HG03159 (cell line): Measurements from ENCODE around the gene PTPA.
"Not testable (repeated sequence)": the region's sequence is repeated elsewhere in the genome, so short reads cannot be mapped to it uniquely, and the experiment has no call there.

Source experiments
- ATAC-seq: cut with Tn5 transposase; IDR thresholded peaks from one replicate; pipeline ENCODE4 v1.9.1; 2021; ENCODE audit warnings: mild to moderate bottlenecking, moderate library complexity; ENCODE audit not compliant: unreplicated experiment

The PTPA gene

GRCh38 chr9:129150672-129151211, 39.5 kb downstream of the PTPA start:
- ATAC-seq, result no peak

- ATAC-seq, result no peak
These were observed 40.3 kb downstream of the PTPA start for GRCh38 chr9:129151469-129151868.

GRCh38 chr9:129154866-129155477, 43.8 kb downstream of the PTPA start:
- ATAC-seq, result no peak

GRCh38 chr9:129156163-129156562, 44.9 kb downstream of the PTPA start:
- no peak for ATAC-seq

GRCh38 chr9:129160712-129161533, 49.7 kb downstream of the PTPA start:
- no peak for ATAC-seq

- no peak for ATAC-seq
These were observed 50.3 kb downstream of the PTPA start for GRCh38 chr9:129161534-129161837.

- ATAC-seq, result no peak
These were observed 51.4 kb downstream of the PTPA start for GRCh38 chr9:129162497-129163197.

- ATAC-seq, result not testable (repeated sequence)
These were observed 52.0 kb downstream of the PTPA start for GRCh38 chr9:129163198-129163670.

GRCh38 chr9:129163753-129164152, 52.5 kb downstream of the PTPA start:
- no peak for ATAC-seq

GRCh38 chr9:129164246-129164930, 53.2 kb downstream of the PTPA start:
- no peak for ATAC-seq

GRCh38 chr9:129165198-129165597, 54.0 kb downstream of the PTPA start:
- no peak for ATAC-seq

- ATAC-seq, result no peak
These were observed 55.7 kb downstream of the PTPA start for GRCh38 chr9:129166623-129167557.

GRCh38 chr9:129170229-129170628, 59.0 kb downstream of the PTPA start:
- no peak for ATAC-seq

GRCh38 chr9:129171993-129172751, 61.0 kb downstream of the PTPA start:
- no peak for ATAC-seq

GRCh38 chr9:129172816-129173215, 61.6 kb downstream of the PTPA start:
- no peak for ATAC-seq

- ATAC-seq, result no peak
These were observed 62.3 kb downstream of the PTPA start for GRCh38 chr9:129173296-129174101.

- ATAC-seq, result no peak
These were observed 63.0 kb downstream of the PTPA start for GRCh38 chr9:129174102-129174723.
